Neural crest cell (in vitro differentiated cells): ENCODE data around the gene SRP14. TPM values are rescaled to one million over a fixed set of nuclear protein-coding genes. Genes with fewer than 3 reads are reported as not detected.
A peak's percentile ranks its signal among the peaks of the same experiment; 100 is the strongest.

Source experiments
- DNase-seq: peaks from one replicate; pipeline ENCODE4 v3.0.0; 2021; ENCODE audit warnings: low read depth, mixed read lengths, low spot score
- H3K27ac Mint-ChIP-seq: one replicate; pipeline ENCODE4 v1.8.0; 2021; ENCODE audit warnings: mild to moderate bottlenecking, mixed read lengths; ENCODE audit not compliant: unreplicated experiment
- H3K27me3 Mint-ChIP-seq: 2 replicates; pipeline ENCODE4 v1.8.0; 2021; ENCODE audit warnings: low read depth, mild to moderate bottlenecking, mixed read lengths
- H3K36me3 Mint-ChIP-seq: 2 replicates; pipeline ENCODE4 v1.8.0; 2021; ENCODE audit warnings: low read depth, mild to moderate bottlenecking, mixed read lengths
- H3K4me1 Mint-ChIP-seq: 2 replicates; pipeline ENCODE4 v1.8.0; 2021; ENCODE audit warnings: mixed read lengths
- H3K4me3 Mint-ChIP-seq: one replicate; pipeline ENCODE4 v1.8.0; 2021; ENCODE audit warnings: mild to moderate bottlenecking, mixed read lengths
- H3K9me3 Mint-ChIP-seq: 2 replicates; pipeline ENCODE4 v1.8.0; 2021; ENCODE audit warnings: mixed read lengths
- total RNA-seq: library from RNA; stranded (reverse); gene quantifications from 2 replicates; pipeline ENCODE4 v1.2.1, GENCODE V29; 2021
- TF ChIP-seq, protein P1 (sequence below): fragments of 200-600 bp; sonication (generic); conservative IDR thresholded peaks from 2 replicates; pipeline ENCODE4 v1.5.0; 2021; ENCODE audit warnings: antibody characterized with exemption, mild to moderate bottlenecking

SRP14 gene
- total RNA-seq, 1 donor from 2014 or later, result 229 TPM

DNA sequence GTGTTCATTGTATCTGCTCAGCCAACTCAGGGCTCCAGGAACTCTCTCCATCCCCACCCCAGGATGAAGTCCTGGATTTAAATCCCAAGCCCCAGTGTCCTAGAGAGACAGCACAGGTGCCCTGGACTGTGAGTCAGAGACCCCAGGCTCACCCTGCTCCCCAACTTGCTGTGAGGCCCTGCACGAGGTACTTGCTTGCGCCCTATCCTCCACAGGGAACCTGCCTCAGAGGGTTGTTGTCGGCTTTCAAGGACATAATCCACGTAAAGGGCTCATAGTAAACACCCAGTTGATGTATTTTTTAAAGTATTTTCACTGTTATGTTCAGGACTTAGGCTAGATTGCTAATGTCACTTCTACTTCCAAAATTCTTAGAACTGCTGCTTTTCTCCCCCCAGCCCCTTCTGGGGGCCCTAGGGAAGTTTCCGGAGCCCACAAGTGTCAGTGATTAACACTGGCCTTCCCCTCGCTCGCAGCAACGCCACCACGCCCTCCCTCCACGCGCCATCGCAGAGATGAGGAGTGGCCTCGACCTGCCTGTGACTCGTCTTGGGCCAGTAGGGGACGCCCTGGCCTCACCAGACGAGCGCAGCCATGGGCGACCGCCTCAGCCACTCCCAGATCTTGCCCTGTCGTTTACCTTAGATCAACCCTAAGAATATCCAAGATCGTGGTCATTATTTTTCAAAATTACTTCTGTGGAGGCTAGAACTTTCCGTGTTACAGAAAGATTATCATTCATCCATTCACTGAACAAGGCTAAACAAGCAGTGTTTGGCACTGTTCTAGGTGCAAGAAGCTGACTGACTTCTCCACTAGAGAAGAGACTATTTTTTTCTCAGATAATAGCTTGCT is 6.0 kb upstream of the SRP14 start:
- DNase-seq, result peak; percentile 81
- H3K27me3 Mint-ChIP-seq, result no peaks in the 10 kb centered on the region
- H3K36me3 Mint-ChIP-seq, result no peaks in the 10 kb centered on the region
- TF ChIP-seq, protein P1, sequence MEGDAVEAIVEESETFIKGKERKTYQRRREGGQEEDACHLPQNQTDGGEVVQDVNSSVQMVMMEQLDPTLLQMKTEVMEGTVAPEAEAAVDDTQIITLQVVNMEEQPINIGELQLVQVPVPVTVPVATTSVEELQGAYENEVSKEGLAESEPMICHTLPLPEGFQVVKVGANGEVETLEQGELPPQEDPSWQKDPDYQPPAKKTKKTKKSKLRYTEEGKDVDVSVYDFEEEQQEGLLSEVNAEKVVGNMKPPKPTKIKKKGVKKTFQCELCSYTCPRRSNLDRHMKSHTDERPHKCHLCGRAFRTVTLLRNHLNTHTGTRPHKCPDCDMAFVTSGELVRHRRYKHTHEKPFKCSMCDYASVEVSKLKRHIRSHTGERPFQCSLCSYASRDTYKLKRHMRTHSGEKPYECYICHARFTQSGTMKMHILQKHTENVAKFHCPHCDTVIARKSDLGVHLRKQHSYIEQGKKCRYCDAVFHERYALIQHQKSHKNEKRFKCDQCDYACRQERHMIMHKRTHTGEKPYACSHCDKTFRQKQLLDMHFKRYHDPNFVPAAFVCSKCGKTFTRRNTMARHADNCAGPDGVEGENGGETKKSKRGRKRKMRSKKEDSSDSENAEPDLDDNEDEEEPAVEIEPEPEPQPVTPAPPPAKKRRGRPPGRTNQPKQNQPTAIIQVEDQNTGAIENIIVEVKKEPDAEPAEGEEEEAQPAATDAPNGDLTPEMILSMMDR, result peak; percentile 91
- H3K27ac Mint-ChIP-seq, result no peak overlapping the region
- H3K4me1 Mint-ChIP-seq, result peaks cover 28% of the 10 kb centered on the region
- no peaks in the 10 kb centered on the region for H3K9me3 Mint-ChIP-seq
- H3K4me3 Mint-ChIP-seq, result peak overlapping the region; percentile 60

DNA sequence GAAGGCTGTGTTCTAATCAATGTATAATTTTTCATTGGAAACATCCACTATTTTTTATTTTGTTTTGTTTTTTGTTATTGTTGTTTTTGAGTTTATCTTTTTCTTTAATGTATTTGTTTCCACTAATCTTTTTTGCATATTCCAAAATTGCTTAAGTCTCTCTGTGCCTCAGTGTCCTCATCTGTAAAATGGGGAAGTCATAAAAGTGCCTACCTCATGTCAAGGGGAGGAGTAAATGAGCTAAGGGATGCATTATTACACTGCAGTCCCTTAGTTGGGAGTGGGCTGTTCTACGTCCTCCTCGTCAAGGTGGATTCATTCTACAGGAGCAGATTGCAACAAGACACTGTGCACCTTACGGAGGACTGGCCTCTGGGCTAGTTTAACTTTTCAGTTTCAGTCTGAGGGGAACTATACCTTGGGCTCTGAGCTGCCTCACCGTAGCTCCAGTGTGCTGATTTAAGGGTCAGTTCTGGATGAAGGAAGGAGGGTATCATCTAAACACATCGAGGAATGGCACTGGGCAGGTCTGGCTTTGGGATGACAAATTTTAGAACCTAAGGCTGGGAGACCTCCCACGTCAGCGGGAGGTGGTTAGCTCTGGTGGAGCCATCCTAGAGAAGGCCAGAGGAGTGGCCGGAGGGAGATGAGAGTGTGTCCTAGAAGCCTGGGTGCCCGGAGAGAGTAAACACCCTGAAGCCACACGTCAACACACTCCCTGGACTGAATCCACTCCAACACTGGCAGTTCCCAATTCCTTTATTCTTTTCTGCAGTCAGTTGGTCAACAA is 5.1 kb upstream of the SRP14 start:
- H3K4me1 Mint-ChIP-seq, result peaks cover 33% of the 10 kb centered on the region

DNA sequence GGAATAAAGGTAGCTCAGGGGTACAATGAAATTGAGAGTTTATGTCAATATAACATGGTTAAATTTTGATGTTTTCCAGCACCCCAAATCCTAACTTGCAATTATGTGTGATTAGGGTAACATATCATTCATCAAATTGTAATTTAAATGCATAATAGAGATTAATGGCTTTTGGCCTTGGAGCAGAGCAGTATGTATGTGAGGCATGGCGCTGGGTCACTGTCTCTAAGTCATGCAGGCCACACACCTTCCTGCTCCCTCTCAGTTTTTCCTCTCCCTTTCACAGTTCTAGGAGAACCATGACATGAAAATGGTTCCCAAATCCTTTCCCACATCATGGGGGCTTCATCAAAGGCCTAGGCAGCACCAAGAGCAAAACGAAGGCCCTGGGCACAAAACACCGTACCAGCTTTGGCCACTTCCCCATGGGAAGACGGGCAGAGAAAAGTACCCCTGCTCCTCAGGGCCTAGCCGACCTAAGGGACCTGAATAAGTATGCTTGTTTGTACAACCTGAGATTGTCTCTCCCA is 3.9 kb upstream of the SRP14 start:
- DNase-seq, result no peak
- TF ChIP-seq, protein P1, result no peak
- peaks cover 39% of the 10 kb centered on the region for H3K4me1 Mint-ChIP-seq
- H3K27me3 Mint-ChIP-seq, result no peaks in the 10 kb centered on the region
- H3K27ac Mint-ChIP-seq, result no peak overlapping the region
- H3K36me3 Mint-ChIP-seq, result peaks cover 2% of the 10 kb centered on the region
- H3K9me3 Mint-ChIP-seq, result no peaks in the 10 kb centered on the region
- no peak overlapping the region for H3K4me3 Mint-ChIP-seq

More for the DNA sequence above, 5.1 kb upstream of the SRP14 start:
- Mint-ChIP-seq H3K36me3 (no peaks in the 10 kb centered on the region), H3K9me3 (no peaks in the 10 kb centered on the region), H3K4me3 (no peak overlapping the region), H3K27ac (no peak overlapping the region), H3K27me3 (no peaks in the 10 kb centered on the region)
- DNase-seq, result no peak
- TF ChIP-seq, protein P1, result no peak

DNA sequence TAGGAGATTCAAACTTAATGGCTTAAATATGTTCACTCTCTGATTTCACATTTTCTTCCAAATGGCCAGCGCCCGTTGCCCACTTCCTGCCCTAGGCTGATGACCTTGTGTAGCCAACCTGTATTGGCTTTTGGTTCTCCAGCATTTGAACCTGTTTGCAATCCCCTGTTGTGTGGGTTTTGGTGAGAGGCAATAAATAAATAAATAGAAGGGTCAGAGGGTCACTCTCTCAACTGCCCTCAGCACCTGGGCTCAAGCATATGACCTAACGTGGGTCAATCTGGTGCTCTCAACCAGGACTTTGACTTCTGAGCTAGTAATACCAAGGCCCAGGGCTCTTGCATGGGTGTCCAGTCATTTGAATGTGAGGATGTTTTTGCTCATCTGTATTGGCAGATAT is 1.8 kb upstream of the SRP14 start:
- Mint-ChIP-seq H3K4me3 (peak overlapping the region; percentile 82), H3K27me3 (no peaks in the 10 kb centered on the region), H3K4me1 (peaks cover 46% of the 10 kb centered on the region), H3K27ac (no peak overlapping the region), H3K36me3 (peaks cover 5% of the 10 kb centered on the region), H3K9me3 (no peaks in the 10 kb centered on the region)
- no peak for DNase-seq
- TF ChIP-seq, protein P1, result no peak

DNA sequence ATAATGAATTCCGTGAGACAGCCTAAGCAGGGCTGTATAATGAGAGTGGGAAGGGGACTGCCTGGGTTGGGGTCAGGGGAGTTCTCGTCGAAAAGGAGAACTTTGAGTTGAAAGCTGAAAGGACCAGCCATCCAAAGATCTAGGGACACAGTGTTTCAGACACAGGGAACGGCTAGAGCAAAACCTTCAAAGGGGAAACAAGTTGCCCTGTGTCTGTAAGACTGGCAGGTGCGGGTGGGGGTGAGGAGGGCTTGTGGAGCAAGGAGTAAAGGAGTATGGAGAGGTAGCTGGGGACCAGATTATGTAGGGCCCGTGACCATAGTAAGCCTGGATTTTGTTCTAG is 1.3 kb upstream of the SRP14 start:
- DNase-seq, result no peak
- TF ChIP-seq, protein P1, result no peak
- Mint-ChIP-seq H3K4me3 (peak overlapping the region; percentile 82), H3K36me3 (peaks cover 5% of the 10 kb centered on the region), H3K27ac (peak overlapping the region; percentile 22), H3K27me3 (no peaks in the 10 kb centered on the region), H3K4me1 (peaks cover 41% of the 10 kb centered on the region), H3K9me3 (no peaks in the 10 kb centered on the region)
